GM12892 (cell line): ENCODE measurements around the gene RAB7B.

Experiments used
- POLR2A ChIP-seq: IDR thresholded peaks from 2 replicates; pipeline ENCODE4 v1.6.1; 2011; ENCODE audit warnings: low read depth, low read length, control low read depth
- POLR2AphosphoS5 ChIP-seq: IDR thresholded peaks from 2 replicates; pipeline ENCODE4 v1.6.1; 2011; ENCODE audit warnings: low read depth, low read length, control low read depth

- no peak for TF ChIP-seq POLR2AphosphoS5
- no peak for TF ChIP-seq POLR2A
Observed at GRCh38 chr1:205932776-205933175, 70.4 kb downstream of the RAB7B start.
